Measurements from ENCODE around the gene OR1F1.
A peak's percentile ranks its signal among the peaks of the same experiment; 100 is the strongest.

The OR1F1 gene

DNA sequence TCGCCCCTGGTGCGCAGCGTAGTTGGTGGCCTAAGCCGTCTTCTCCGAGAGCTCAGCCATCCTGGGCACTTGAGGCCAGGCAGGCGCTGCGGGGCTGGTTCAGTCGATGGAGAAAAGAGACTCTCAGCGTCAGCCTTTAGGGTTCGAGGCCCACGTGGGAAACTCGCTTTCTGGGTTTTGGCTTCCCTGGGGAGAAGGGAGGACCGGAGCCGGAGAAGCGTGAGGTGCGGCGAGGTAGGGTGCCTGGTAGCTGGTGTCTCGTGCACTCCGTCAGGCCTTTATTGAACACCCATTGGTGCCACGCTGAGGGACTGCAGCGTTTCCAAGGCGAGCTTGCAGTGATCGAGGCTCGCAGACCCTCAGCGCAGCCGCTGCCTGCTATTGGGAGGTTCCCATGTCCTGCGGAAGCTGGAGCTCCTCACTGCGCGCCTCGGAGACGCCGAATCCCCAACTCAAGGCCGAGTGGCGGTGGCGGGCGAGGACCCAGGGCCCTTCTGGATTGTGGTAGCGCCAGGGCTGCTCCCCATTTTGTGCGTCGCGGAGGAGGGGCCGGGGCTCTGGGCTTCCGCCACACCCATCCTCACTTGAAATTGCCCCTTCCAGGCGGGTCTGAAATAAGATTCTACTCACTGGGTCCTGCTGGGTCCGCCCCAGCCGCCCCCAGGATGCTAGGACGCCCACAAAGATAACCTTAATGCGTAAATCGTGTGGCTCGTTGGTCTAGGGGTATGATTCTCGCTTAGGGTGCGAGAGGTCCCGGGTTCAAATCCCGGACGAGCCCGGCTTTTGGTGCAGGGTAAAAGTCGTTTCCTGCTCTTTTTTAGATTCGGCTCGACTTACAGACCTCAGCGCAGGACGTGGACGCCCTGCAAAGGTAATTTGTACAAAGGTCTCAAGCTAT, 1.2 kb downstream of the OR1F1 start:
- ChIA-PET POLR2A (no interaction called here), CTCF (interaction anchor here (1.3 kb wide), 1 partner anchor 21 kb away, joined by 3 read pairs; no protein-coding TSS in a partner anchor)
- peak; percentile 69 for DNase-seq (ENCODE audit: extremely low spot score)
- TF ChIP-seq, protein P1, sequence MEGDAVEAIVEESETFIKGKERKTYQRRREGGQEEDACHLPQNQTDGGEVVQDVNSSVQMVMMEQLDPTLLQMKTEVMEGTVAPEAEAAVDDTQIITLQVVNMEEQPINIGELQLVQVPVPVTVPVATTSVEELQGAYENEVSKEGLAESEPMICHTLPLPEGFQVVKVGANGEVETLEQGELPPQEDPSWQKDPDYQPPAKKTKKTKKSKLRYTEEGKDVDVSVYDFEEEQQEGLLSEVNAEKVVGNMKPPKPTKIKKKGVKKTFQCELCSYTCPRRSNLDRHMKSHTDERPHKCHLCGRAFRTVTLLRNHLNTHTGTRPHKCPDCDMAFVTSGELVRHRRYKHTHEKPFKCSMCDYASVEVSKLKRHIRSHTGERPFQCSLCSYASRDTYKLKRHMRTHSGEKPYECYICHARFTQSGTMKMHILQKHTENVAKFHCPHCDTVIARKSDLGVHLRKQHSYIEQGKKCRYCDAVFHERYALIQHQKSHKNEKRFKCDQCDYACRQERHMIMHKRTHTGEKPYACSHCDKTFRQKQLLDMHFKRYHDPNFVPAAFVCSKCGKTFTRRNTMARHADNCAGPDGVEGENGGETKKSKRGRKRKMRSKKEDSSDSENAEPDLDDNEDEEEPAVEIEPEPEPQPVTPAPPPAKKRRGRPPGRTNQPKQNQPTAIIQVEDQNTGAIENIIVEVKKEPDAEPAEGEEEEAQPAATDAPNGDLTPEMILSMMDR (IDR thresholded peaks at IDR 0.05; ENCODE audit: control extremely low read depth, extremely low read depth, low read depth, missing control alignments): no peak

DNA sequence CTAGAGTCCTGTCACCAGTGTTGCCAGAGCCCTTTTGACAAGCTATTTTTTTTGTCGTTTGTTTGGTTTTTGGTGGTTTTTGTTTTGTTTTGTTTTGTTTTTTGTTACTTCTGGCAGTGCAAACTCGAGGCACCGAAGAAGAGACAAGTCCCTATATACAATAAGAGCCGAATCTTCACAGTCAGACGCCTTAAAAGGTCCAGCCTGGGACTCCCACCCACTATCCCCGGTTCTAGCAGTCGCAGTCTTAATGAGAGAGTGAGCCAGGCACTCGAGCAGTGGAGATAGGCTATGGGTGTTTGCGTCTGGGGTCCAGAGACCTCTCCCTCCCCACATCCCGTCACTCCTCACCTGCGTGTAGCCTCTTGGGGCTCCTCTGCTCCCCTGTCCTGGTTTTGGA, 1.9 kb downstream of the OR1F1 start:
- ChIA-PET CTCF (interaction anchor here (1.3 kb wide), 1 partner anchor 22 kb away, joined by 3 read pairs; no protein-coding TSS in a partner anchor), POLR2A (no interaction called here)
- no peak for DNase-seq (ENCODE audit: extremely low spot score)
- TF ChIP-seq, protein P1 (IDR thresholded peaks at IDR 0.05; ENCODE audit: control extremely low read depth, extremely low read depth, low read depth, missing control alignments): no peak

DNA sequence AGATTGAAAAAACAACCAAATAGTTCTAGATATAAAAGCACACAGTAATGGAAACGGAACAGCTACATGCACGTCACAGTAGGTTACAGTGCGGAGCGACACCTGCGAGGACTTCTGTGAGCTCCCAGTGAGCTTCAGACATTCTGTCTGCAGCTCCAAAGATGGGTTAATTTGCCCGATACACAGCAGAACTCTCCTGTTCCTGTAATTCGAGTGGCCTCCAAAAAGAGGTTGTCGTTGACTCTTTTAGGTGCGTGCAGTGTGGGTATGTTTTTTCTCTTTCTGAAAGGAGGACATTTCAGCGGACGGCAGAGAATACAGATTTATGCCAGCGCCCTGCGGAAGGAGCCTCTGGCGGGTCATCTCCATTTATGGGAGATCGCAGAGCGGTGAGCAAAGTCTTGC, 2.9 kb downstream of the OR1F1 start:
- TF ChIP-seq, protein P1 (IDR thresholded peaks at IDR 0.05; ENCODE audit: control extremely low read depth, extremely low read depth, low read depth, missing control alignments): no peak
- no peak for DNase-seq (ENCODE audit: extremely low spot score)
- POLR2A ChIA-PET: no interaction called here
- CTCF ChIA-PET: interaction anchor here (1.0 to 1.7 kb wide), 2 partner anchors 21 to 25 kb away, joined by 3 to 4 read pairs; no protein-coding TSS in a partner anchor

DNA sequence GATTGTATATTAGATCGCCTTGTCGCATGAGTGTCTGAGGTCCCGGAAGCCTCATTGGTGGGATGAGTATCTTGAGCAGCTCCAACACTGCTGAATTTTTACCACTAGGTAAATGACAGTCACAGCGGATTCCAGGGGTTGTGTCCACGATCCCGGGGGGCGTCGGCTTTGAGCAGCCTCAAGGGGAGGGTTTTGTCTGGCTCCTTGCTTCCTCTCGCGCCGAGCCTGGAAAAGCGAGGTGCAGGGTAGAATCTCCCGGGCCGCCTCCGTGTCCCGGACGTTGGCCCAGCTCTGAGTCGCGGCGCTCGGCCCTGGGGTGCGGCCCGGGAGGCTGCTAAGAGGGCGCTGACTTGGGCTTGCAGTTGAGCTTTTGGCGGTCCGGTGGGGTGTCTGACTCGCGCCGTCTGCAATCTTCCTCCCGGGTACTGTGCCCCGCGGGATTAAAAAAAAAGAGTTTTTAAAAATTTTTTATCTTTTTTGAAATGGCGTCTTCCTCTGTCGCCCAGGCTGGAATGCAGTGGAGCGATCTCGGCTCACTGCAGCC, 4.5 kb downstream of the OR1F1 start:
- ChIA-PET POLR2A (no interaction called here), CTCF (interaction anchor here (1.7 kb wide), 1 partner anchor 26 kb away, joined by 4 read pairs; no protein-coding TSS in a partner anchor)
- DNase-seq (ENCODE audit: extremely low spot score): no peak
- TF ChIP-seq, protein P1 (IDR thresholded peaks at IDR 0.05; ENCODE audit: control extremely low read depth, extremely low read depth, low read depth, missing control alignments): no peak

DNA sequence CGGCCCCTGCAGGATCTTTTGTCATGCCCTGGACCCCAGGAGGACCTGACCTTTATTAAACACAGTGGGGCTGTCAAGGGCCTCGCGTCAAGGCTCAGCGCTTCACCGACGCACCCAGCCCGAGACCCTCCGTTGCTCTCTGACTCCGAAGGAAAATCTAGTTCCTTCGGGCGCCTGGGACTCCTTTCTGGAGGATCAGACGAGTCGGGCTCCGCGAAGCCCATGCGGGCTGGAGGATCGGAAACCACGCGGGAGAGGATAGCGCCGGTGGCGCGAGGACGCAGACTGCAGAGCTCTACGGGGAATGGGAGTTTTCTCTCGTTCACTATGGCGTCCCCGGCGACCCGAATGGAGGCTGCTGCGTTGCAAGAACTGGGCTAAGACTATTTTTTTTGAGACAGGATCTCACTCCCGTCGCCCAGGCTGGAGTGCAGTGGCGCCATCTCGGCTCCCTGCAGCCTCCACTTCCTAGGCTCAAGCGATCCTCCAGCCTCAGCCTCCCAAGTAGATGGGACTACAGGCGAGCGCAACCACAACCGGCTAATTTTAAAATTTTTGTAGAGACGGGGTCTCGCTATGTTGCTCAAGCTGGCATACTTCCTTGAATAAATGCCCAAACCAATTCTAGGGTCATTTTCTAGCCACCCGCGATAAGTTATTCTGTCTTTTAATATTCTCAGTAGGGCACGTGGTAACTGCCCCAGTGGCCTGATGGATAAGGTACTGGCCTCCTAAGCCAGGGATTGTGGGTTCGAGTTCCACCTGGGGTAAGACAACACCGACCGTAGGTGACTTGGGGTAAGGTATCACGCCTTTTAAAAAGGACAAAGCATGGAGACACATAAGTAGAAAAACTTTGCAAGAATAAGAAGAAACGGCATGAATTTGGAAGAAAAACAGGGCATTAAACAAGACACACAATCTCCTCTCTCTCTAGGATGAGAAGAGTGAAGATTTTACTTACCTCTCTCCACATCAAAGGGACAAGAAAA, 5.5 kb downstream of the OR1F1 start:
- POLR2A ChIA-PET: no interaction called here

More for the DNA sequence above, 5.5 kb downstream of the OR1F1 start:
- TF ChIP-seq, protein P1 (IDR thresholded peaks at IDR 0.05; ENCODE audit: control extremely low read depth, extremely low read depth, low read depth, missing control alignments): no peak
- CTCF ChIA-PET: no interaction called here
- DNase-seq (ENCODE audit: extremely low spot score): no peak
